Measurements from ENCODE around the gene F11. TPM values are rescaled to one million over a fixed set of nuclear protein-coding genes. Genes with fewer than 3 reads are reported as not detected.

Gene F11
- total RNA-seq, 4 donors from 2014 or later, result 2.0 TPM; not detected in 3

DNA sequence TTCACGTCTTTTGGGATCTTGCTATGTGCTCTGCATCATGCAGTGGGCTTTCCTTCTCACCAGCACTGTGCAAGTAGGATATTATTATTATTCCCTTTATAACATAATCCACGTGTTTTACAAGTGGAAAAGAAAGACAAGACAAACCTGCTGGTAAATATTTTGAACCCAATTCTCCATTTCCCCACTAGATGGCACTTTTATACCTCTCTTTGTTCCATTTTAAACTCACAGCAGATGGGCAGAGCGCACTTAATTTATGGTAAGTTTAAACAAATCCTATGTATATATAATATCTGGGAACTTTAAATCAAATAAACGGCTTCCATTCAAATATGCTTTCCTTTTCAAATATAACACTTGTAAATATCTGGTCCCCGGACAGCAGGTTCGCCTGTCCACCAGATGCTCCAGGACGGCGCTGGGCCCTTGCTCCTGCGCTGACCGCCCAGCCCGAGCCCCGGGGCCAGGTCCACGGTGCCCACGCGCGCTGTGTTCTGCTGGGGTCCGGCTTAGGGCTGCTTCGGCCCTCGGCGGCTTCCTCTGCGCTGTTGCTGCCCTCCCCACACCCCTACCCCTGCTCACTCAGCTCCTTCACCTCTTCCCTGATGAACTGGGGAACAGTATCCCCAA, 31.1 kb downstream of the F11 start:
- TF ChIP-seq, protein P1, sequence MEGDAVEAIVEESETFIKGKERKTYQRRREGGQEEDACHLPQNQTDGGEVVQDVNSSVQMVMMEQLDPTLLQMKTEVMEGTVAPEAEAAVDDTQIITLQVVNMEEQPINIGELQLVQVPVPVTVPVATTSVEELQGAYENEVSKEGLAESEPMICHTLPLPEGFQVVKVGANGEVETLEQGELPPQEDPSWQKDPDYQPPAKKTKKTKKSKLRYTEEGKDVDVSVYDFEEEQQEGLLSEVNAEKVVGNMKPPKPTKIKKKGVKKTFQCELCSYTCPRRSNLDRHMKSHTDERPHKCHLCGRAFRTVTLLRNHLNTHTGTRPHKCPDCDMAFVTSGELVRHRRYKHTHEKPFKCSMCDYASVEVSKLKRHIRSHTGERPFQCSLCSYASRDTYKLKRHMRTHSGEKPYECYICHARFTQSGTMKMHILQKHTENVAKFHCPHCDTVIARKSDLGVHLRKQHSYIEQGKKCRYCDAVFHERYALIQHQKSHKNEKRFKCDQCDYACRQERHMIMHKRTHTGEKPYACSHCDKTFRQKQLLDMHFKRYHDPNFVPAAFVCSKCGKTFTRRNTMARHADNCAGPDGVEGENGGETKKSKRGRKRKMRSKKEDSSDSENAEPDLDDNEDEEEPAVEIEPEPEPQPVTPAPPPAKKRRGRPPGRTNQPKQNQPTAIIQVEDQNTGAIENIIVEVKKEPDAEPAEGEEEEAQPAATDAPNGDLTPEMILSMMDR (IDR thresholded peaks at IDR 0.05), result peak; percentile 39 to 64 (median 60)
- TF ChIP-seq POLR2A (IDR thresholded peaks at IDR 0.05) (no peak), EP300 (IDR thresholded peaks at IDR 0.05) (no peak)
- Histone ChIP-seq H3K4me1 (no peaks in the 10 kb centered on the region), H3K36me3 (no peaks in the 10 kb centered on the region), H3K4me3 (no peak overlapping the region), H3K27me3 (peaks cover 0 to 19% of the 10 kb centered on the region in 2 donors), H3K9me3 (no peaks in the 10 kb centered on the region), H3K27ac (no peak overlapping the region)
- 45 to 51% methylated on average over 21 of the region's 21 CpGs for WGBS, 2 donors
- no peak for DNase-seq (ENCODE audit: low spot score in 2 of 2)

DNA sequence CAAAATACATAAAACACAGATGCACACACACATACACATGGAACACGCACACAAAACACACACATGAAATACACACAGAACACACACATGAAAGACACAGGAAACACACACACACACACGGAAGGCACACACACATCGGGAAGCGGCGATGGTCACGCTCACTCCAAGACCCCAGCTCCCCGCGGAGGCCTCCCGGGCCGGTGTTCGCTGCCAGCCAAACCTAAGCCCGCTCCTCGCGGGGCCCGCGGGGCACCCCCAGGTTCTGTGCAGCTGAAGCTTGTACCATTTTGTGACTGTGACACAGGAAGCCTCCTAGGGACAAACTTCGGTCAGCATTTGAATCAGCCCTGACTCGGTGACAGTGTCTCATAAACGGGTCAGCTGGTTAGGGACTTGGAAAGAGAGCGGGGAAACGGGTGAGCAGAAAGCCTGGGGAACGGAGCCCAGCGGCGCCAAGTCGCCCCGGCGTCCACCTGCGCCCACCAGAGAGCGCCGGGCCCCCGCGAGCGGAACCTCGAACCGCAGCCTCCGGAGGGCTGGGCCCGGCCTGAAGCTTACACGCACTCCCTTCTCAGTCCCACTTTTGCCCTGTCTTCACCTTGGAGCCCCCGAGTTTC, 32.1 kb downstream of the F11 start:
- H3K4me1 ChIP-seq, result no peaks in the 10 kb centered on the region
- no peaks in the 10 kb centered on the region for H3K9me3 ChIP-seq
- DNase-seq (ENCODE audit: low spot score in 2 of 2), result no peak
- no peak overlapping the region for H3K27ac ChIP-seq
- peaks cover 0 to 19% of the 10 kb centered on the region in 2 donors for H3K27me3 ChIP-seq
- H3K4me3 ChIP-seq, result no peak overlapping the region
- no peaks in the 10 kb centered on the region for H3K36me3 ChIP-seq
- 25 to 46% methylated on average over 39 of the region's 39 CpGs for WGBS, 2 donors
- TF ChIP-seq EP300 (IDR thresholded peaks at IDR 0.05), result no peak
- TF ChIP-seq POLR2A (IDR thresholded peaks at IDR 0.05), result no peak
- TF ChIP-seq, protein P1 (IDR thresholded peaks at IDR 0.05), result no peak

DNA sequence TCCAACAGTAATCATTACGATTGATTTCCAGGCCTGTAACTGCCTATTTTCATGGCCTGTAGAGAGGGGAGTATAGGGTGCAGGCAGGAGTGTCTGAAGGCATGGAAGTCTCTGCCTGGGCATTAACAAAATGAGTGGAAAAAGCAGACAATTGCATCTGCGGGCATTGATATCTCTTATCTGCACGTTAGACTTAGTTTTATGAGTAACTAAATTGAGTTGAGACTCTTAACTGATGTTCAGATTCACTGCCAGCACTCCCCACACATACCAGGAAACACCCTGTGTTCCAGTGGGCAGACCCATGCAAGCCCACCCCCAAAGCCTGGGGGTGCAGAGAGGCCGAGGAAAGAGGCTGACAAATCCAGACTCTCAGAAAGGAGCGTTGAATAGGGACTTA, 33.3 kb downstream of the F11 start:
- 83 to 84% methylated on average over 5 of the region's 5 CpGs for WGBS, 2 donors
- no peak for DNase-seq (ENCODE audit: low spot score in 2 of 2)
- Histone ChIP-seq H3K4me1 (no peaks in the 10 kb centered on the region), H3K27me3 (peaks cover 0 to 19% of the 10 kb centered on the region in 2 donors), H3K4me3 (no peak overlapping the region), H3K9me3 (no peaks in the 10 kb centered on the region), H3K27ac (no peak overlapping the region), H3K36me3 (no peaks in the 10 kb centered on the region)
- TF ChIP-seq POLR2A (IDR thresholded peaks at IDR 0.05), result no peak
- TF ChIP-seq EP300 (IDR thresholded peaks at IDR 0.05), result no peak
- TF ChIP-seq, protein P1 (IDR thresholded peaks at IDR 0.05), result no peak

DNA sequence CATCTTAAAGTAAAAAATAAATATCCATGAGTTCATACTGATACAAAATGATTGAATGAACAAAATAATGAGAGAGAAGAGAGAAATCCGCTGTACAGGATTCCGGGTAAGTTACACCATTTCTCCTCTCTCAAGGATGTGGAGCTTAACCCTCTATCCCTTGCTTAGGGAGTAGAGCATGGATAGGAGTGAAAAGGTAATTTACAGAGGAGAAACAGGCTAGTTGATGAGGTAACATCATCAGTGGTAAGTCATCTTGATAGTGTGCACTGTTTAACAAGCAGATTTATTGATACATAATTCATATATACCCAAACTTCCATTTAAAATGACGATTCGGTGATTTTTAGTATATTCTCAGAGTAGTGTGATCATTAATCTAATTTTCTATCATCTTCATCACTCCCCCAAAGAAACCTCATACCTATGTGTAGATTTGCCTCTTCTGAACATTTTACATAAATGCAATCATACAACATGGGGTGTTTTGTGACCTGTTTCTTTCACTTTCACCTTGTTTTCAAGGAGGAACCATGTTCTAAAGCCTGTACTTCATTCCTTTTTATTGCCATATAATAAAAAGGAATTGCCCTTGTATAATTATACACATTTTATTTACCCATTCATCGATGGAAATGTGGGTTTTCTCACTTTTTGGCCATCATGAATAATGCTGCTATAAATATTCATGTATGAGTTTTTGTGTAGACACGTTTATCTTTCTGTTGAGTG, 34.8 kb downstream of the F11 start:
- 83 to 86% methylated on average over 6 of the region's 6 CpGs for WGBS, 2 donors
- peaks cover 0 to 27% of the 10 kb centered on the region in 2 donors for H3K27me3 ChIP-seq
- H3K9me3 ChIP-seq, result no peaks in the 10 kb centered on the region
- no peak for DNase-seq (ENCODE audit: low spot score in 2 of 2)
- H3K27ac ChIP-seq, result no peak overlapping the region
- H3K4me1 ChIP-seq, result peaks cover 0 to 12% (median 0%) of the 10 kb centered on the region in 4 donors
- H3K4me3 ChIP-seq, result no peak overlapping the region
- H3K36me3 ChIP-seq, result no peaks in the 10 kb centered on the region
- TF ChIP-seq, protein P1 (IDR thresholded peaks at IDR 0.05), result no peak
- TF ChIP-seq EP300 (IDR thresholded peaks at IDR 0.05) (no peak), POLR2A (IDR thresholded peaks at IDR 0.05) (no peak)

DNA sequence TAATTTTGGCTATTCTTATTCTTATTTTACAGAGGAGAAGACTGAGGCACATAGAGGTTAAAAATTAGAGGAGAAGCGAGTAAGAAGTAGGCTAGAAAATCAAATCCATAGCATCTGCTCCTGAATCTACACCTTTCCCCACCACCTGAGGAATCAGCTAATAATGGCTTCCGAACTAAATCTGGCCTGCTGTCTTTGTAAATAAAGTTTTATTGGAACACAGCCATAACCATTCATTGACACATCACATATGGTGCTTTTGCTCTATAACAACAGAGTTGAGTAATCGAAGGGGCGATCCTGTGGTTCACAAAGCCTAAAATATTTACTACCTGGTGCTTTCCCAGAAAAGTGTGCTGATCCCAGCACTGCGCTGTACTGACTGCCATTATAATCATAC, 38.2 kb downstream of the F11 start:
- no peak for DNase-seq (ENCODE audit: low spot score in 2 of 2)
- TF ChIP-seq POLR2A (IDR thresholded peaks at IDR 0.05) (no peak), EP300 (IDR thresholded peaks at IDR 0.05) (no peak)
- TF ChIP-seq, protein P1 (IDR thresholded peaks at IDR 0.05), result no peak
- H3K4me1 ChIP-seq, result peaks cover 0 to 23% (median 0%) of the 10 kb centered on the region in 4 donors
- H3K27ac ChIP-seq, result no peak overlapping the region
- H3K27me3 ChIP-seq, result peaks cover 0 to 11% of the 10 kb centered on the region in 2 donors
- WGBS, 2 donors, result 93 to 97% methylated on average over 5 of the region's 5 CpGs
- H3K9me3 ChIP-seq, result no peaks in the 10 kb centered on the region
- no peaks in the 10 kb centered on the region for H3K36me3 ChIP-seq
- no peak overlapping the region for H3K4me3 ChIP-seq

All from tibial nerve (tissue), 4 donors.